ENCODE data around the gene ATP1A2. TPM values are rescaled to one million over a fixed set of nuclear protein-coding genes. Genes with fewer than 3 reads are reported as not detected.

Gene ATP1A2
- total and polyA plus RNA-seq, 5 experiments from 2014 or later = not detected

GRCh38 chr1:160078512-160079195 lies 36.9 kb upstream of the ATP1A2 start:
- Mint-ChIP-seq H3K27me3 (peaks cover 47 to 83% (median 58%) of the 10 kb centered on the region in 5 donors), H3K9me3 (no peaks in the 10 kb centered on the region), H3K4me1 (peaks cover 0 to 5% (median 3%) of the 10 kb centered on the region in 4 donors), H3K36me3 (peaks cover 0 to 2% (median 0%) of the 10 kb centered on the region in 3 donors), H3K27ac (no peak overlapping the region), H3K4me3 (no peak overlapping the region)
- DNase-seq (peak; percentile 32 to 67 (median 56)), ATAC-seq (peak; percentile 90)
- POLR2A ChIA-PET = interaction anchor here (0.9 kb wide), 1 partner anchor 23 kb away, joined by 3 read pairs; no protein-coding TSS in a partner anchor

GRCh38 chr1:160079448-160079847 lies 36.1 kb upstream of the ATP1A2 start:
- H3K4me1 Mint-ChIP-seq = peaks cover 5 to 10% (median 6%) of the 10 kb centered on the region in 4 donors
- ATAC-seq (no peak), DNase-seq (no peak)
- H3K27me3 Mint-ChIP-seq = peaks cover 44 to 81% (median 55%) of the 10 kb centered on the region in 5 donors
- H3K36me3 Mint-ChIP-seq = peaks cover 0 to 2% (median 0%) of the 10 kb centered on the region in 3 donors
- POLR2A ChIA-PET = no interaction called here
- H3K27ac Mint-ChIP-seq = no peak overlapping the region
- no peaks in the 10 kb centered on the region for H3K9me3 Mint-ChIP-seq
- H3K4me3 Mint-ChIP-seq = no peak overlapping the region

GRCh38 chr1:160080381-160081100 lies 35.0 kb upstream of the ATP1A2 start:
- H3K27ac Mint-ChIP-seq = no peak overlapping the region
- POLR2A ChIA-PET = interaction anchor here (0.6 kb wide), 1 partner anchor 627 kb away, joined by 3 read pairs; no protein-coding TSS in a partner anchor
- ATAC-seq (no peak), DNase-seq (no peak)
- no peaks in the 10 kb centered on the region for H3K9me3 Mint-ChIP-seq
- peaks cover 8 to 15% (median 9%) of the 10 kb centered on the region in 4 donors for H3K4me1 Mint-ChIP-seq
- no peak overlapping the region for H3K4me3 Mint-ChIP-seq
- peaks cover 38 to 70% (median 51%) of the 10 kb centered on the region in 5 donors for H3K27me3 Mint-ChIP-seq
- H3K36me3 Mint-ChIP-seq = peaks cover 0 to 4% (median 0%) of the 10 kb centered on the region in 3 donors

- Mint-ChIP-seq H3K36me3 (peaks cover 0 to 6% (median 0%) of the 10 kb centered on the region in 3 donors), H3K9me3 (no peaks in the 10 kb centered on the region), H3K4me3 (peak within 1 kb of the TSS in 3 of 10 donors; percentile 15 to 49 (median 47)), H3K27me3 (peaks cover 33 to 61% (median 47%) of the 10 kb centered on the region in 5 donors), H3K27ac (peak within 1 kb of the TSS in 3 of 10 donors; percentile 45 to 73 (median 56)), H3K4me1 (peaks cover 11 to 21% (median 14%) of the 10 kb centered on the region in 4 donors)
- ATAC-seq = no peak
- POLR2A ChIA-PET = interaction anchor here (0.6 to 1.1 kb wide), 2 partner anchors 14 to 626 kb away, joined by 3 to 4 read pairs; no protein-coding TSS in a partner anchor
- DNase-seq = peak in 1 of 10 donors; percentile 58
Observed at GRCh38 chr1:160081261-160081936, 34.2 kb upstream of the ATP1A2 start, which contains the start of gene KCNJ9. KCNJ9 (plus strand) TSS chr1:160081538; CDS start chr1:160084031, 2,493 bp downstream.

GRCh38 chr1:160082487-160082886 lies 33.1 kb upstream of the ATP1A2 start:
- H3K36me3 Mint-ChIP-seq = peaks cover 0 to 16% (median 6%) of the 10 kb centered on the region in 3 donors
- ATAC-seq (no peak), DNase-seq (no peak)
- POLR2A ChIA-PET = interaction anchor here (1.1 to 1.5 kb wide), 2 partner anchors 13 to 18 kb away, joined by 3 to 4 read pairs; no protein-coding TSS in a partner anchor
- H3K4me3 Mint-ChIP-seq = peak overlapping the region in 5 of 10 donors; percentile 41 to 70 (median 50)
- H3K4me1 Mint-ChIP-seq = peaks cover 11 to 21% (median 14%) of the 10 kb centered on the region in 4 donors
- H3K27me3 Mint-ChIP-seq = peaks cover 28 to 53% (median 41%) of the 10 kb centered on the region in 5 donors
- peak overlapping the region in 2 of 10 donors; percentile 22 to 45 for H3K27ac Mint-ChIP-seq
- H3K9me3 Mint-ChIP-seq = no peaks in the 10 kb centered on the region

GRCh38 chr1:160082926-160083325 lies 32.6 kb upstream of the ATP1A2 start:
- Mint-ChIP-seq H3K4me1 (peaks cover 11 to 21% (median 14%) of the 10 kb centered on the region in 4 donors), H3K27me3 (peaks cover 26 to 49% (median 39%) of the 10 kb centered on the region in 5 donors), H3K36me3 (peaks cover 0 to 18% (median 6%) of the 10 kb centered on the region in 3 donors), H3K27ac (peak overlapping the region in 4 of 10 donors; percentile 22 to 51 (median 41)), H3K9me3 (no peaks in the 10 kb centered on the region), H3K4me3 (peak overlapping the region; percentile 36 to 75 (median 63))
- POLR2A ChIA-PET = interaction anchor here (1.1 to 1.5 kb wide), 2 partner anchors 15 to 18 kb away, joined by 3 to 4 read pairs; partner anchors contain the start of gene IGSF8
- ATAC-seq (no peak), DNase-seq (peak in 1 of 10 donors; percentile 23)

- peaks cover 18 to 37% (median 32%) of the 10 kb centered on the region in 5 donors for H3K27me3 Mint-ChIP-seq
- ATAC-seq (peak; percentile 83 to 95), DNase-seq (peak; percentile 62 to 88 (median 71))
- H3K9me3 Mint-ChIP-seq = no peaks in the 10 kb centered on the region
- peaks cover 0 to 31% (median 10%) of the 10 kb centered on the region in 3 donors for H3K36me3 Mint-ChIP-seq
- H3K4me1 Mint-ChIP-seq = peaks cover 15 to 25% (median 18%) of the 10 kb centered on the region in 4 donors
- H3K4me3 Mint-ChIP-seq = peak overlapping the region; percentile 63 to 81 (median 77)
- H3K27ac Mint-ChIP-seq = peak overlapping the region in 4 of 10 donors; percentile 24 to 80 (median 68)
- POLR2A ChIA-PET = interaction anchor here (1.0 to 4.1 kb wide), 5 partner anchors 13 to 207 kb away, joined by 3 to 49 read pairs (median 5); partner anchors contain the start of gene IGSF8
Observed at GRCh38 chr1:160083968-160084770, 31.4 kb upstream of the ATP1A2 start.

GRCh38 chr1:160084771-160085321 lies 30.7 kb upstream of the ATP1A2 start:
- H3K27ac Mint-ChIP-seq = peak overlapping the region in 2 of 10 donors; percentile 59 to 80
- peaks cover 14 to 31% (median 25%) of the 10 kb centered on the region in 5 donors for H3K27me3 Mint-ChIP-seq
- POLR2A ChIA-PET = interaction anchor here (1.0 to 4.1 kb wide), 6 partner anchors 12 to 207 kb away, joined by 3 to 49 read pairs (median 5); partner anchors contain the start of genes DCAF8 and IGSF8
- H3K4me3 Mint-ChIP-seq = peak overlapping the region in 6 of 10 donors; percentile 10 to 80 (median 75)
- H3K9me3 Mint-ChIP-seq = no peaks in the 10 kb centered on the region
- H3K4me1 Mint-ChIP-seq = peaks cover 16 to 28% (median 19%) of the 10 kb centered on the region in 4 donors
- ATAC-seq (no peak), DNase-seq (peak in 1 of 10 donors; percentile 60)
- peaks cover 0 to 34% (median 10%) of the 10 kb centered on the region in 3 donors for H3K36me3 Mint-ChIP-seq

GRCh38 chr1:160085686-160086455 lies 29.7 kb upstream of the ATP1A2 start:
- Mint-ChIP-seq H3K9me3 (no peaks in the 10 kb centered on the region), H3K27ac (peak overlapping the region in 9 of 10 donors; percentile 10 to 84 (median 81)), H3K4me3 (peak overlapping the region in 4 of 10 donors; percentile 8 to 46 (median 24)), H3K27me3 (peaks cover 4 to 20% (median 16%) of the 10 kb centered on the region in 5 donors), H3K36me3 (peaks cover 0 to 38% (median 10%) of the 10 kb centered on the region in 3 donors), H3K4me1 (peaks cover 16 to 35% (median 20%) of the 10 kb centered on the region in 4 donors)
- POLR2A ChIA-PET = interaction anchor here (1.0 to 4.1 kb wide), 4 partner anchors 11 to 177 kb away, joined by 3 to 49 read pairs (median 5); partner anchors contain the start of genes DCAF8 and IGSF8
- ATAC-seq (peak; percentile 58 to 68), DNase-seq (peak; percentile 63 to 86 (median 78))

GRCh38 chr1:160086456-160086892 lies 29.1 kb upstream of the ATP1A2 start:
- Mint-ChIP-seq H3K27me3 (peaks cover 0 to 14% (median 10%) of the 10 kb centered on the region in 5 donors), H3K36me3 (peaks cover 0 to 37% (median 10%) of the 10 kb centered on the region in 3 donors), H3K9me3 (no peaks in the 10 kb centered on the region), H3K4me1 (peaks cover 16 to 37% (median 20%) of the 10 kb centered on the region in 4 donors), H3K4me3 (no peak overlapping the region), H3K27ac (peak overlapping the region in 3 of 10 donors; percentile 27 to 33 (median 28))
- ATAC-seq (no peak), DNase-seq (no peak)
- POLR2A ChIA-PET = interaction anchor here (1.6 to 4.1 kb wide), 2 partner anchors 11 to 176 kb away, joined by 5 to 49 read pairs; partner anchors contain the start of genes DCAF8 and IGSF8

All from naive thymus-derived CD8-positive, alpha-beta T cell (primary cell).